Mucosa of stomach (tissue), 1 donor: Measurements from ENCODE around the gene ATP2A1.
"Not testable (repeated sequence)": the region's sequence is repeated elsewhere in the genome, so short reads cannot be mapped to it uniquely, and the experiment has no call there.

ENCODE experiments used
- H3K27me3 ChIP-seq: one replicate; pipeline ENCODE4 v1.7.0; 2013; ENCODE audit warnings: mild to moderate bottlenecking, low read length; ENCODE audit not compliant: control insufficient read depth, insufficient read depth
- H3K36me3 ChIP-seq: one replicate; pipeline ENCODE4 v1.7.0; 2013; ENCODE audit warnings: low read length; ENCODE audit not compliant: control insufficient read depth, insufficient read depth
- H3K4me1 ChIP-seq: one replicate; pipeline ENCODE4 v1.7.0; 2013; ENCODE audit warnings: mild to moderate bottlenecking, low read length; ENCODE audit not compliant: control insufficient read depth, insufficient read depth
- H3K4me3 ChIP-seq: one replicate; pipeline ENCODE4 v1.7.0; 2013; ENCODE audit warnings: low read length
- H3K9ac ChIP-seq: one replicate; pipeline ENCODE4 v1.7.0; 2013; ENCODE audit warnings: mild to moderate bottlenecking, low read length, moderate library complexity
- H3K9me3 ChIP-seq: one replicate; pipeline ENCODE4 v1.7.0; 2013; ENCODE audit warnings: mild to moderate bottlenecking, low read length, moderate library complexity; ENCODE audit not compliant: control insufficient read depth
- donor health status: Pancreatic carcinoma.

The ATP2A1 gene

GRCh38 chr16:28865001-28865688 is 13.1 kb upstream of the ATP2A1 start:
- Histone ChIP-seq H3K9me3 (no peaks in the 10 kb centered on the region), H3K27me3 (no peaks in the 10 kb centered on the region), H3K9ac (no peak overlapping the region), H3K4me3 (no peak overlapping the region), H3K36me3 (peaks cover 5% of the 10 kb centered on the region), H3K4me1 (peaks cover 14% of the 10 kb centered on the region)

- peaks cover 14% of the 10 kb centered on the region for H3K4me1 ChIP-seq
- no peaks in the 10 kb centered on the region for H3K9me3 ChIP-seq
- H3K4me3 ChIP-seq: no peak overlapping the region
- H3K27me3 ChIP-seq: no peaks in the 10 kb centered on the region
- H3K36me3 ChIP-seq: peaks cover 5% of the 10 kb centered on the region
- H3K9ac ChIP-seq: no peak overlapping the region
These were observed 12.4 kb upstream of the ATP2A1 start for GRCh38 chr16:28865722-28866453.

GRCh38 chr16:28866454-28866804 is 11.9 kb upstream of the ATP2A1 start:
- Histone ChIP-seq H3K4me3 (no peak overlapping the region), H3K9ac (no peak overlapping the region), H3K4me1 (peaks cover 14% of the 10 kb centered on the region), H3K27me3 (no peaks in the 10 kb centered on the region), H3K36me3 (peaks cover 5% of the 10 kb centered on the region), H3K9me3 (no peaks in the 10 kb centered on the region)

GRCh38 chr16:28867241-28867640 is 11.0 kb upstream of the ATP2A1 start:
- Histone ChIP-seq H3K9ac (no peak overlapping the region), H3K4me1 (peaks cover 14% of the 10 kb centered on the region), H3K27me3 (no peaks in the 10 kb centered on the region), H3K36me3 (peaks cover 5% of the 10 kb centered on the region), H3K9me3 (no peaks in the 10 kb centered on the region), H3K4me3 (no peak overlapping the region)

GRCh38 chr16:28867646-28868045 is 10.6 kb upstream of the ATP2A1 start:
- H3K9me3 ChIP-seq, H3K36me3 ChIP-seq, H3K4me3 ChIP-seq, H3K27me3 ChIP-seq, H3K9ac ChIP-seq: not testable (repeated sequence)
- H3K4me1 ChIP-seq: peaks cover 14% of the 10 kb centered on the region

GRCh38 chr16:28869201-28869600 is 9.1 kb upstream of the ATP2A1 start:
- Histone ChIP-seq H3K36me3 (peaks cover 5% of the 10 kb centered on the region), H3K9ac (no peak overlapping the region), H3K4me1 (peaks cover 14% of the 10 kb centered on the region)

GRCh38 chr16:28872952-28873351 is 5.3 kb upstream of the ATP2A1 start:
- Histone ChIP-seq H3K9ac (no peak overlapping the region), H3K4me1 (no peaks in the 10 kb centered on the region), H3K9me3 (no peaks in the 10 kb centered on the region), H3K4me3 (no peak overlapping the region), H3K36me3 (peaks cover 5% of the 10 kb centered on the region), H3K27me3 (no peaks in the 10 kb centered on the region)

More at GRCh38 chr16:28869201-28869600, 9.1 kb upstream of the ATP2A1 start:
- H3K27me3 ChIP-seq: no peaks in the 10 kb centered on the region
- no peaks in the 10 kb centered on the region for H3K9me3 ChIP-seq
- H3K4me3 ChIP-seq: no peak overlapping the region

- H3K9ac ChIP-seq: no peak overlapping the region
- no peaks in the 10 kb centered on the region for H3K9me3 ChIP-seq
- no peaks in the 10 kb centered on the region for H3K4me1 ChIP-seq
- H3K36me3 ChIP-seq: peaks cover 3% of the 10 kb centered on the region
- no peak overlapping the region for H3K4me3 ChIP-seq
- no peaks in the 10 kb centered on the region for H3K27me3 ChIP-seq
These were observed 4.6 kb upstream of the ATP2A1 start for GRCh38 chr16:28873543-28874201.

GRCh38 chr16:28874406-28874805 is 3.9 kb upstream of the ATP2A1 start:
- Histone ChIP-seq H3K4me1 (peaks cover 5% of the 10 kb centered on the region), H3K9ac (no peak overlapping the region), H3K4me3 (no peak overlapping the region), H3K36me3 (no peaks in the 10 kb centered on the region), H3K27me3 (no peaks in the 10 kb centered on the region), H3K9me3 (no peaks in the 10 kb centered on the region)

- Histone ChIP-seq H3K27me3 (peaks cover 4% of the 10 kb centered on the region), H3K9me3 (no peaks in the 10 kb centered on the region), H3K9ac (no peak overlapping the region), H3K4me3 (no peak overlapping the region), H3K4me1 (peaks cover 12% of the 10 kb centered on the region), H3K36me3 (no peaks in the 10 kb centered on the region)
These were observed 2.9 kb upstream of the ATP2A1 start for GRCh38 chr16:28875134-28876018.

- peaks cover 12% of the 10 kb centered on the region for H3K27me3 ChIP-seq
- H3K4me1 ChIP-seq: peaks cover 13% of the 10 kb centered on the region
- no peaks in the 10 kb centered on the region for H3K36me3 ChIP-seq
- H3K4me3 ChIP-seq: no peak overlapping the region
- no peaks in the 10 kb centered on the region for H3K9me3 ChIP-seq
- peak overlapping the region; percentile 15 for H3K9ac ChIP-seq
These were observed 2.1 kb upstream of the ATP2A1 start for GRCh38 chr16:28876019-28876659.
